Tibial nerve (tissue), 3 donors: ENCODE data around the gene CTNNA2.

ENCODE experiments used
- CTCF ChIP-seq, 5 experiments: fragments of 200-600 bp in 3 of 5; fragments of 450-650 bp in 2 of 5; sonication (generic) in 3 of 5; IDR thresholded peaks; one replicate each; pipeline ENCODE4 v1.5.1; 2016 to 2019; ENCODE audit warnings: antibody characterized with exemption in 5 of 5, mild to moderate bottlenecking in 3 of 5, moderate library complexity in 2 of 5
- POLR2A ChIP-seq, 2 donors: fragments of 450-650 bp; IDR thresholded peaks; one replicate each; pipeline ENCODE4 v1.6.1; 2017; ENCODE audit warnings: antibody characterized with exemption in 2 of 2, mild to moderate bottlenecking in 2 of 2, moderate library complexity in 2 of 2

GRCh38 chr2:79660557-79660956 lies 147.7 kb downstream of the CTNNA2 start:
- TF ChIP-seq CTCF (IDR thresholded peaks at IDR 0.05) (no peak), POLR2A (IDR thresholded peaks at IDR 0.05) (no peak)
